ENCODE results near the gene ELP2.

ELP2 gene

GRCh38 chr18:36131692-36132483 lies 2.2 kb downstream of the ELP2 start:
- POLR2A ChIA-PET = no interaction called here

GRCh38 chr18:36132756-36133155 lies 3.1 kb downstream of the ELP2 start:
- ChIA-PET POLR2A (no interaction called here), CTCF (interaction anchor here (0.8 kb wide), 1 partner anchor 12 kb away, joined by 3 read pairs; no protein-coding TSS in a partner anchor)
- H3K9me3 ChIP-seq (ENCODE audit: control insufficient read depth, insufficient read depth, low read depth, low read length) = no peaks in the 10 kb centered on the region
- H3K4me1 ChIP-seq (ENCODE audit: control insufficient read depth, insufficient read depth, low read length) = no peaks in the 10 kb centered on the region; the same call in 1 of the 2 replicates
- no peak overlapping the region for H3K4me3 ChIP-seq (ENCODE audit: low read depth, low read length)
- no peak overlapping the region for H3K27ac ChIP-seq (ENCODE audit: extremely low read depth, low read depth, low read length)
- peaks cover 16 to 27% of the 10 kb centered on the region in 2 experiments for H3K36me3 ChIP-seq (ENCODE audit: control insufficient read depth in 2 of 2, insufficient read depth in 1 of 2, low read length in 2 of 2)
- TF ChIP-seq YY2 (tag by site-specific recombination; IDR thresholded peaks at IDR 0.05) (no peak), ZFP3 (tag by site-specific recombination; IDR thresholded peaks at IDR 0.05; ENCODE audit: low read depth) (no peak), REPIN1 (tag by site-specific recombination; IDR thresholded peaks at IDR 0.05; ENCODE audit: low read depth) (no peak), ZNF174 (tag by site-specific recombination; IDR thresholded peaks at IDR 0.05) (no peak), ZNF624 (tag by site-specific recombination; IDR thresholded peaks at IDR 0.05) (no peak), SP3 (tag by site-specific recombination; IDR thresholded peaks at IDR 0.05) (no peak), ZNF19 (tag by site-specific recombination; IDR thresholded peaks at IDR 0.05; ENCODE audit: low read depth) (no peak), ZNF248 (tag by site-specific recombination; IDR thresholded peaks at IDR 0.05) (no peak), FEZF1 (tag by site-specific recombination; IDR thresholded peaks at IDR 0.05) (no peak), ZBTB48 (tag by site-specific recombination; IDR thresholded peaks at IDR 0.05) (no peak), ZBTB1 (tag by site-specific recombination; IDR thresholded peaks at IDR 0.05) (no peak), ZBTB44 (tag by site-specific recombination; IDR thresholded peaks at IDR 0.05) (no peak), ZBTB21 (tag by site-specific recombination; IDR thresholded peaks at IDR 0.05) (no peak), ZSCAN18 (tag by site-specific recombination; IDR thresholded peaks at IDR 0.05) (no peak), ZNF311 (tag by site-specific recombination; IDR thresholded peaks at IDR 0.05; ENCODE audit: borderline replicate concordance) (no peak), ZFHX2 (tag by site-specific recombination; conservative IDR thresholded peaks at IDR 0.05) (peak; percentile 69), EGR2 (tag by site-specific recombination; IDR thresholded peaks at IDR 0.05; ENCODE audit: low read depth) (peak; percentile 50; the same call in 1 of the 2 replicates), SALL2 (tag by site-specific recombination; IDR thresholded peaks at IDR 0.05; ENCODE audit: borderline replicate concordance) (no peak)

More at GRCh38 chr18:36131692-36132483, 2.2 kb downstream of the ELP2 start:
- H3K9me3 ChIP-seq (ENCODE audit: control insufficient read depth, insufficient read depth, low read depth, low read length) = no peaks in the 10 kb centered on the region
- no peak overlapping the region for H3K27ac ChIP-seq (ENCODE audit: extremely low read depth, low read depth, low read length)
- TF ChIP-seq HOXA7 (CRISPR knock-in tag; IDR thresholded peaks at IDR 0.05; ENCODE audit: borderline replicate concordance) = no peak
- no peak for TF ChIP-seq ZNF366 (tag by site-specific recombination; conservative IDR thresholded peaks at IDR 0.05)
- TF ChIP-seq ZBTB1 (tag by site-specific recombination; IDR thresholded peaks at IDR 0.05) = no peak
- TF ChIP-seq REPIN1 (tag by site-specific recombination; IDR thresholded peaks at IDR 0.05; ENCODE audit: low read depth) = no peak
- TF ChIP-seq ZNF223 (tag by site-specific recombination; IDR thresholded peaks at IDR 0.05) = no peak
- TF ChIP-seq ZNF518A (tag by site-specific recombination; conservative IDR thresholded peaks at IDR 0.05; ENCODE audit: low read depth) = no peak
- TF ChIP-seq ZNF169 (tag by site-specific recombination; IDR thresholded peaks at IDR 0.05) = no peak
- TF ChIP-seq KLF9 (tag by site-specific recombination; IDR thresholded peaks at IDR 0.05; ENCODE audit: low read depth) = no peak
- TF ChIP-seq KLF16 (tag by site-specific recombination; IDR thresholded peaks at IDR 0.05) = no peak
- no peak for TF ChIP-seq ZSCAN30 (tag by site-specific recombination; IDR thresholded peaks at IDR 0.05)
- CTCF ChIA-PET = interaction anchor here (0.6 to 0.7 kb wide), 6 partner anchors 146 to 677 kb away, joined by 3 to 5 read pairs (median 3); no protein-coding TSS in a partner anchor
- H3K36me3 ChIP-seq (ENCODE audit: control insufficient read depth in 2 of 2, insufficient read depth in 1 of 2, low read length in 2 of 2) = peaks cover 12 to 19% of the 10 kb centered on the region in 2 experiments
- no peak overlapping the region for H3K4me3 ChIP-seq (ENCODE audit: low read depth, low read length)
- no peaks in the 10 kb centered on the region; the same call in 1 of the 2 replicates for H3K4me1 ChIP-seq (ENCODE audit: control insufficient read depth, insufficient read depth, low read length)
